ENCODE data around the gene SOX30. TPM values are rescaled to one million over a fixed set of nuclear protein-coding genes. Genes with fewer than 3 reads are reported as not detected.

The SOX30 gene
- total RNA-seq, 1 donor from 2014 or later: not detected

DNA sequence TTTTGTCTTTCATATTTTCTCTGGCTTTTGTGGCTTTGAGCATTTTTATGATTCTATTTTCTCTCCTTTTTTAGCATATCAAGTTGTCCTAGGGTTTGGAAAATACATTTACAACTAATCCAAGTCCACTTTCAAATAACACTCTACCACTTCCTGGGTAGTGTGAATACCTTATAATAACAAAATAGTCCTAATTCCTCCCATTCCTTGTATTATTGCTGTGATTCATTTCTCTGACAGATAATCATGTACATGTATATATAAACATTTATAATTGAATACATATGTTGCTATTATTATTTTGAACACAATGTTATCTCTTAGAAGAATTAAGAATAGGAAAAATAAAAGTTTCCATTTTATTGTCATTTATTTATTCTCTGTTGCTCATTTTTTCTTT, 61.8 kb downstream of the SOX30 start:
- H3K27me3 Mint-ChIP-seq (ENCODE audit: unreplicated experiment): no peaks in the 10 kb centered on the region
- TF ChIP-seq, protein P1, sequence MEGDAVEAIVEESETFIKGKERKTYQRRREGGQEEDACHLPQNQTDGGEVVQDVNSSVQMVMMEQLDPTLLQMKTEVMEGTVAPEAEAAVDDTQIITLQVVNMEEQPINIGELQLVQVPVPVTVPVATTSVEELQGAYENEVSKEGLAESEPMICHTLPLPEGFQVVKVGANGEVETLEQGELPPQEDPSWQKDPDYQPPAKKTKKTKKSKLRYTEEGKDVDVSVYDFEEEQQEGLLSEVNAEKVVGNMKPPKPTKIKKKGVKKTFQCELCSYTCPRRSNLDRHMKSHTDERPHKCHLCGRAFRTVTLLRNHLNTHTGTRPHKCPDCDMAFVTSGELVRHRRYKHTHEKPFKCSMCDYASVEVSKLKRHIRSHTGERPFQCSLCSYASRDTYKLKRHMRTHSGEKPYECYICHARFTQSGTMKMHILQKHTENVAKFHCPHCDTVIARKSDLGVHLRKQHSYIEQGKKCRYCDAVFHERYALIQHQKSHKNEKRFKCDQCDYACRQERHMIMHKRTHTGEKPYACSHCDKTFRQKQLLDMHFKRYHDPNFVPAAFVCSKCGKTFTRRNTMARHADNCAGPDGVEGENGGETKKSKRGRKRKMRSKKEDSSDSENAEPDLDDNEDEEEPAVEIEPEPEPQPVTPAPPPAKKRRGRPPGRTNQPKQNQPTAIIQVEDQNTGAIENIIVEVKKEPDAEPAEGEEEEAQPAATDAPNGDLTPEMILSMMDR (IDR thresholded peaks at IDR 0.05; ENCODE audit: partially characterized antibody, unreplicated experiment): no peak
- DNase-seq: no peak
- no peak overlapping the region for H3K4me3 Mint-ChIP-seq (ENCODE audit: unreplicated experiment)
- no peak overlapping the region for H3K27ac Mint-ChIP-seq (ENCODE audit: unreplicated experiment)
- H3K9me3 Mint-ChIP-seq (ENCODE audit: unreplicated experiment): no peaks in the 10 kb centered on the region
- peaks cover 12% of the 10 kb centered on the region for H3K4me1 Mint-ChIP-seq (ENCODE audit: low read depth, unreplicated experiment)
- no peaks in the 10 kb centered on the region for H3K36me3 Mint-ChIP-seq (ENCODE audit: unreplicated experiment)

DNA sequence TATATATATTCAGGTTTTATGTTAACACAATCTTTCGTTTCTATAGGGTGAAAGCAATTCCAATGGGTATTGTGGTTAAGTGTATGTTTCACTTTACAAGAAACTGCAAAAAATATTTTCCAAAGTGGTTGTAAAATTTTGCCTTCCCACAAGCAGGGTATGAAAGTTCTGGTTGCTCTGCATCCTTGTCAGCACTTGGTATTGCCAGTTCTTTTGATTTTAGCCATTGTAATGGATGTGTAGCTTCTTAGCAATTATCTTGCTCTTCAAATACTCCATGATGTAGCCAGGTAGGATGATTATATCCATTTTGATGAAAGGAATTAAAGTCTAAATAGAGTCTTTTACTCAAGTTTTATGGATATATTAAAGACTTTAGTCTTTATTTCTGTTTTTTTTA, 67.6 kb downstream of the SOX30 start:
- no peak overlapping the region for H3K4me3 Mint-ChIP-seq (ENCODE audit: unreplicated experiment)
- H3K27me3 Mint-ChIP-seq (ENCODE audit: unreplicated experiment): peaks cover 2% of the 10 kb centered on the region
- DNase-seq: no peak
- no peak overlapping the region for H3K27ac Mint-ChIP-seq (ENCODE audit: unreplicated experiment)
- TF ChIP-seq, protein P1 (IDR thresholded peaks at IDR 0.05; ENCODE audit: partially characterized antibody, unreplicated experiment): no peak
- peaks cover 1% of the 10 kb centered on the region for H3K4me1 Mint-ChIP-seq (ENCODE audit: low read depth, unreplicated experiment)
- H3K36me3 Mint-ChIP-seq (ENCODE audit: unreplicated experiment): no peaks in the 10 kb centered on the region
- H3K9me3 Mint-ChIP-seq (ENCODE audit: unreplicated experiment): no peaks in the 10 kb centered on the region

DNA sequence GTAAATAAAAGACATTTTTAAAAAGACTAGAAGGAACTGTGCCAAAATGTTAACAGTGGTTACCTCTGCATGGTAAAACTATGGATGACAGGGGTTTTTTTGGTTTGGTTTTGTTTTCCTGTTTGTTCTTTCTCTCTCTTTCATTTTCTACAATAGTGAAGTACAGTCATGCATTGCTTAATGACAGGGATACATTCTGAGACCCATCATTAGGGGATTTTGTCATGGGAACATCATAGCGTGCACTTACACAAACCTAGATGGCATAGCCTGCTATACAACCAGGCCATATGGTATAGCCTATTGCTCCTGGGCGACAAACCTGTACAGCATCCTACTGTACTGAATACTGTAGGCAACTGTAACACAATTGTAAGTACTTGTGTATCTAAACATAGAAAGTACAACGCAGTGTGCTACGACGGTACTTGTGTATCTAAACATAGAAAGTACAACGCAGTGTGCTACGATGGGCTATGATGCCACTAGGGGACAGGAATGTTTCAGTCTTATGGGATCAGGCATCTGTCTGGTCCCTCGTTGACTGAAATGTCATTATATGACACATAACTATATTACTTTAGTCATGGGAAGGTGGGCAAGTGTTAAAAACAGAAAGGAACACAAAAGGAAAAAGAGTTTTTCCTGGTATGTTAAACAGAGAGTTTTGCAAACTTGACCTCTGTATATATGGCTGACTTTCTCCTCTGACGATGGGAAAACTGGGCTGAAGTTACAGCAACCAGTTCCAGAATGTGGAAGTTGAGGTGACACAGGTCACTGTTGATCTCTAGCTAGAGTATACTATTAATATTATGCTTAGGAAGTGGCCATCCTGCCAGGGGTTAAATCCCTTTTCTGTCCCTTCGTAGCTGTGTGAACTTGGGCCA, 69.3 kb downstream of the SOX30 start:
- Mint-ChIP-seq H3K4me1 (ENCODE audit: low read depth, unreplicated experiment) (peaks cover 1% of the 10 kb centered on the region), H3K4me3 (ENCODE audit: unreplicated experiment) (no peak overlapping the region), H3K27me3 (ENCODE audit: unreplicated experiment) (peaks cover 2% of the 10 kb centered on the region)

DNA sequence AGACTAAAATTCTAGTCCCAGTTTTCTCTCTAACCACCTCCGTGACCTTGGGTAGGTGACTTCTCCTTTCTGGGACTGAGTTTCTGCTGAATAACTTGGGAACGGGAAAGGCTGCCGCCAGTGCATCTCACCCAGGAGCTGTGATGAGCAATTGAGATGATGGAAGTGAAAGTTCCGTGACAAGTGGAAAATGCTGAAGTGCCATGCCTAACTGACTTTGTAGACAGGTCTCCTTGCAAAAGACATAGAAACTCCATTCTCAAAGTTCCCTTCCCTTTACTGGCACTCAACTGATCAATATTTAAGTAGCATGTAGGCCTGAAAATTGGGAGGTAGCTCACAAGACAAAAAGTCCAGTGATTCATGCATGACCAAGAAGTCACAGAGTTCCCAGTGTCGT, 70.3 kb downstream of the SOX30 start:
- DNase-seq: no peak
- Mint-ChIP-seq H3K4me1 (ENCODE audit: low read depth, unreplicated experiment) (peaks cover 1% of the 10 kb centered on the region), H3K4me3 (ENCODE audit: unreplicated experiment) (no peak overlapping the region), H3K27ac (ENCODE audit: unreplicated experiment) (no peak overlapping the region), H3K9me3 (ENCODE audit: unreplicated experiment) (no peaks in the 10 kb centered on the region), H3K36me3 (ENCODE audit: unreplicated experiment) (no peaks in the 10 kb centered on the region), H3K27me3 (ENCODE audit: unreplicated experiment) (peaks cover 4% of the 10 kb centered on the region)
- TF ChIP-seq, protein P1 (IDR thresholded peaks at IDR 0.05; ENCODE audit: partially characterized antibody, unreplicated experiment): no peak

More for the DNA sequence above, 69.3 kb downstream of the SOX30 start:
- Mint-ChIP-seq H3K9me3 (ENCODE audit: unreplicated experiment) (no peaks in the 10 kb centered on the region), H3K27ac (ENCODE audit: unreplicated experiment) (no peak overlapping the region), H3K36me3 (ENCODE audit: unreplicated experiment) (no peaks in the 10 kb centered on the region)
- DNase-seq: no peak
- TF ChIP-seq, protein P1 (IDR thresholded peaks at IDR 0.05; ENCODE audit: partially characterized antibody, unreplicated experiment): no peak

DNA sequence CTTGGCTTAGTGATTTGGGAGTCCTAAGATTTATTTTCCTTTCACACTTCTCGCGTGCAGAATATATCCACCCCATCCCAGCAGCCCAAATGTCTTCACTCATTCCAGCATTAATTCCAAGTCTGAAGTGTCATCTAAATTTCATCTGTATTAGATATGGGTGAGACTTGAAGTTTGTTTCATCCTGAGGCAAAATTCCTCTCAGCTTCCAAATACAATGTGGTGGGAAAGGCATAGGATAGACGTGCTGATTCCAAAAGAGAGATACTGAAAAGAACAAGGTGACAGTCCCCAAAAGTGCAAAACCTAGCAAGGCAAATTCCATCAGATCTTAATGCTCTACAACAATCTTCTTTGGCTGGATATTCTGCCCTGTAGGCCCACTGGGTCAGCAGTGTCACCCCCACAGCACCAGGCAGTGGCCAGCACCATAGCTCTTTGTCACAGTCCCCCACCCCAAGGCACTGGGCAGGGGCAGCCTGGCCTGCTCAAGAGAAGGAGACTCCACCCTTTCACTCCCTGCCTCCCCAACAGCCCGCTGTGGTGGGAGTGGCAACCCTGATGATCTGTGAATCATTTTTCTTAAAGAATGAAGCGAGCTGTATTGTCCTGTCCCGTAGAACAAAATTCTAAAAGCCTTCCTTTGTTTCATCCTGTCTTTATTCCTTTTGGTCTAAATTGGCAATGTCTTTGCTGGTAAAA, 74.0 kb downstream of the SOX30 start:
- H3K4me3 Mint-ChIP-seq (ENCODE audit: unreplicated experiment): no peak overlapping the region
- DNase-seq: no peak
- peaks cover 11% of the 10 kb centered on the region for H3K4me1 Mint-ChIP-seq (ENCODE audit: low read depth, unreplicated experiment)
- TF ChIP-seq, protein P1 (IDR thresholded peaks at IDR 0.05; ENCODE audit: partially characterized antibody, unreplicated experiment): no peak
- H3K27me3 Mint-ChIP-seq (ENCODE audit: unreplicated experiment): peaks cover 8% of the 10 kb centered on the region
- H3K27ac Mint-ChIP-seq (ENCODE audit: unreplicated experiment): no peak overlapping the region
- H3K36me3 Mint-ChIP-seq (ENCODE audit: unreplicated experiment): no peaks in the 10 kb centered on the region
- peaks cover 9% of the 10 kb centered on the region for H3K9me3 Mint-ChIP-seq (ENCODE audit: unreplicated experiment)
